ENCODE measurements around the gene ANAPC1.
"Not testable (repeated sequence)": the region's sequence is repeated elsewhere in the genome, so short reads cannot be mapped to it uniquely, and the experiment has no call there.

ANAPC1 gene

GRCh38 chr2:111911295-111911977 lies 27.4 kb upstream of the ANAPC1 start:
- not testable (repeated sequence) for H2BK5ac ChIP-seq (ENCODE audit: low read depth, low read length, poor library complexity, severe bottlenecking); H2AK5ac ChIP-seq (ENCODE audit: low read length, severe bottlenecking); H3K9me3 ChIP-seq (ENCODE audit: control insufficient read depth, low read length); H3K4ac ChIP-seq (ENCODE audit: low read depth in 1 of 2, low read length in 2 of 2); H2AFZ ChIP-seq (ENCODE audit: low read depth, low read length); H4K8ac ChIP-seq (ENCODE audit: low read length); H4K91ac ChIP-seq (ENCODE audit: low read length); H3K27ac ChIP-seq (ENCODE audit: low read length, poor library complexity, severe bottlenecking); H3K36me3 ChIP-seq (ENCODE audit: control insufficient read depth in 1 of 2, insufficient read depth in 2 of 2, low read depth in 1 of 2, low read length in 2 of 2); H3K4me2 ChIP-seq (ENCODE audit: low read length, poor library complexity, severe bottlenecking); H2BK120ac ChIP-seq (ENCODE audit: low read depth, low read length); H3K23ac ChIP-seq (ENCODE audit: low read length in 2 of 2); H3K9ac ChIP-seq (ENCODE audit: low read length); H3K4me1 ChIP-seq (ENCODE audit: control insufficient read depth, insufficient read depth, low read depth, low read length); H3K27me3 ChIP-seq (ENCODE audit: control insufficient read depth in 1 of 2, insufficient read depth in 1 of 2, low read length in 2 of 2); DNase-seq; H3K14ac ChIP-seq (ENCODE audit: low read length in 2 of 2); H3K4me3 ChIP-seq (ENCODE audit: insufficient read depth in 1 of 2, low read depth in 1 of 2, low read length in 2 of 2); H2BK12ac ChIP-seq (ENCODE audit: low read length in 2 of 2); H3K18ac ChIP-seq (ENCODE audit: low read depth in 1 of 2, low read length in 2 of 2); H2BK15ac ChIP-seq (ENCODE audit: low read depth, poor library complexity, severe bottlenecking)
- peaks cover 13% of the 10 kb centered on the region for H3K79me1 ChIP-seq (replicated peaks; ENCODE audit: low read length, poor library complexity, severe bottlenecking)
- WGBS: over 99% methylated on average over 6 of the region's 7 CpGs

- Histone ChIP-seq H3K4me1 (ENCODE audit: control insufficient read depth, insufficient read depth, low read depth, low read length) (peaks cover 11% of the 10 kb centered on the region), H2AFZ (ENCODE audit: low read depth, low read length) (no peak overlapping the region), H3K79me1 (replicated peaks; ENCODE audit: low read length, poor library complexity, severe bottlenecking) (peaks cover 11% of the 10 kb centered on the region), H3K14ac (ENCODE audit: low read length in 2 of 2) (no peak overlapping the region), H4K8ac (ENCODE audit: low read length) (no peak overlapping the region), H3K4me2 (ENCODE audit: low read length, poor library complexity, severe bottlenecking) (no peak overlapping the region), H2AK5ac (ENCODE audit: low read length, severe bottlenecking) (no peak overlapping the region), H2BK5ac (ENCODE audit: low read depth, low read length, poor library complexity, severe bottlenecking) (no peak overlapping the region), H4K91ac (ENCODE audit: low read length) (no peak overlapping the region), H2BK12ac (ENCODE audit: low read length in 2 of 2) (no peak overlapping the region), H3K27ac (ENCODE audit: low read length, poor library complexity, severe bottlenecking) (no peak overlapping the region), H2BK120ac (ENCODE audit: low read depth, low read length) (no peak overlapping the region), H3K36me3 (ENCODE audit: control insufficient read depth in 1 of 2, insufficient read depth in 2 of 2, low read depth in 1 of 2, low read length in 2 of 2) (no peaks in the 10 kb centered on the region), H3K18ac (ENCODE audit: low read depth in 1 of 2, low read length in 2 of 2) (no peak overlapping the region), H3K9ac (ENCODE audit: low read length) (no peak overlapping the region), H3K23ac (ENCODE audit: low read length in 2 of 2) (no peak overlapping the region), H2BK15ac (ENCODE audit: low read depth, poor library complexity, severe bottlenecking) (no peak overlapping the region), H3K4me3 (ENCODE audit: insufficient read depth in 1 of 2, low read depth in 1 of 2, low read length in 2 of 2) (no peak overlapping the region), H3K9me3 (ENCODE audit: control insufficient read depth, low read length) (no peaks in the 10 kb centered on the region), H3K27me3 (ENCODE audit: control insufficient read depth in 1 of 2, insufficient read depth in 1 of 2, low read length in 2 of 2) (no peaks in the 10 kb centered on the region), H3K4ac (ENCODE audit: low read depth in 1 of 2, low read length in 2 of 2) (no peak overlapping the region)
- 100% methylated on average over 1 of the region's 2 CpGs for WGBS
- DNase-seq: no peak
Measured at GRCh38 chr2:111910609-111911277, 26.8 kb upstream of the ANAPC1 start.

GRCh38 chr2:111909997-111910396 lies 26.0 kb upstream of the ANAPC1 start:
- Histone ChIP-seq H3K79me1 (replicated peaks; ENCODE audit: low read length, poor library complexity, severe bottlenecking) (peaks cover 11% of the 10 kb centered on the region), H3K27ac (ENCODE audit: low read length, poor library complexity, severe bottlenecking) (peak overlapping the region; percentile 62), H3K4me1 (ENCODE audit: control insufficient read depth, insufficient read depth, low read depth, low read length) (peaks cover 13% of the 10 kb centered on the region), H2AK5ac (ENCODE audit: low read length, severe bottlenecking) (peak overlapping the region; percentile 69)
- not testable (repeated sequence) for H3K36me3 ChIP-seq (ENCODE audit: control insufficient read depth in 1 of 2, insufficient read depth in 2 of 2, low read depth in 1 of 2, low read length in 2 of 2); H3K27me3 ChIP-seq (ENCODE audit: control insufficient read depth in 1 of 2, insufficient read depth in 1 of 2, low read length in 2 of 2); H3K4me2 ChIP-seq (ENCODE audit: low read length, poor library complexity, severe bottlenecking); H2BK12ac ChIP-seq (ENCODE audit: low read length in 2 of 2); H3K14ac ChIP-seq (ENCODE audit: low read length in 2 of 2); H2BK15ac ChIP-seq (ENCODE audit: low read depth, poor library complexity, severe bottlenecking); H3K18ac ChIP-seq (ENCODE audit: low read depth in 1 of 2, low read length in 2 of 2); DNase-seq; H2AFZ ChIP-seq (ENCODE audit: low read depth, low read length); H3K9me3 ChIP-seq (ENCODE audit: control insufficient read depth, low read length); H4K91ac ChIP-seq (ENCODE audit: low read length); H4K8ac ChIP-seq (ENCODE audit: low read length); H3K23ac ChIP-seq (ENCODE audit: low read length in 2 of 2); H3K4me3 ChIP-seq (ENCODE audit: insufficient read depth in 1 of 2, low read depth in 1 of 2, low read length in 2 of 2); H2BK120ac ChIP-seq (ENCODE audit: low read depth, low read length); H2BK5ac ChIP-seq (ENCODE audit: low read depth, low read length, poor library complexity, severe bottlenecking); H3K9ac ChIP-seq (ENCODE audit: low read length); H3K4ac ChIP-seq (ENCODE audit: low read depth in 1 of 2, low read length in 2 of 2)
- 93% methylated on average over 4 of the region's 4 CpGs for WGBS

- no peak for DNase-seq
- Histone ChIP-seq H2BK120ac (ENCODE audit: low read depth, low read length) (no peak overlapping the region), H3K36me3 (ENCODE audit: control insufficient read depth in 1 of 2, insufficient read depth in 2 of 2, low read depth in 1 of 2, low read length in 2 of 2) (no peaks in the 10 kb centered on the region), H3K9me3 (ENCODE audit: control insufficient read depth, low read length) (no peaks in the 10 kb centered on the region), H3K4me2 (ENCODE audit: low read length, poor library complexity, severe bottlenecking) (no peak overlapping the region), H3K14ac (ENCODE audit: low read length in 2 of 2) (no peak overlapping the region), H3K9ac (ENCODE audit: low read length) (no peak overlapping the region), H4K8ac (ENCODE audit: low read length) (no peak overlapping the region), H3K23ac (ENCODE audit: low read length in 2 of 2) (no peak overlapping the region), H3K4me3 (ENCODE audit: insufficient read depth in 1 of 2, low read depth in 1 of 2, low read length in 2 of 2) (no peak overlapping the region), H3K27ac (ENCODE audit: low read length, poor library complexity, severe bottlenecking) (peak overlapping the region; percentile 62), H2BK5ac (ENCODE audit: low read depth, low read length, poor library complexity, severe bottlenecking) (no peak overlapping the region), H2AFZ (ENCODE audit: low read depth, low read length) (no peak overlapping the region), H2BK12ac (ENCODE audit: low read length in 2 of 2) (no peak overlapping the region), H3K18ac (ENCODE audit: low read depth in 1 of 2, low read length in 2 of 2) (no peak overlapping the region), H3K27me3 (ENCODE audit: control insufficient read depth in 1 of 2, insufficient read depth in 1 of 2, low read length in 2 of 2) (peaks cover 0 to under 1% of the 10 kb centered on the region in 2 experiments), H3K79me1 (replicated peaks; ENCODE audit: low read length, poor library complexity, severe bottlenecking) (peaks cover 15% of the 10 kb centered on the region), H2BK15ac (ENCODE audit: low read depth, poor library complexity, severe bottlenecking) (no peak overlapping the region), H3K4me1 (ENCODE audit: control insufficient read depth, insufficient read depth, low read depth, low read length) (peaks cover 15% of the 10 kb centered on the region), H2AK5ac (ENCODE audit: low read length, severe bottlenecking) (no peak overlapping the region), H4K91ac (ENCODE audit: low read length) (no peak overlapping the region), H3K4ac (ENCODE audit: low read depth in 1 of 2, low read length in 2 of 2) (no peak overlapping the region)
- WGBS: 76% methylated on average over 3 of the region's 3 CpGs
Measured at GRCh38 chr2:111909079-111909478, 25.1 kb upstream of the ANAPC1 start.

Measured in mesenchymal stem cell (in vitro differentiated cells and primary cell).